IPS DF 19.7 (cell line): ENCODE results near the gene TLE1.
"Not testable (repeated sequence)": the region's sequence is repeated elsewhere in the genome, so short reads cannot be mapped to it uniquely, and the experiment has no call there.

Source experiments
- DNase-seq: peaks from one replicate; pipeline ENCODE4 v3.0.0-alpha.2; 2013; ENCODE audit warnings: low read depth, low spot score

Gene TLE1

GRCh38 chr9:81622471-81623255, 66.7 kb downstream of the TLE1 start:
- no peak for DNase-seq

GRCh38 chr9:81621785-81622259, 67.5 kb downstream of the TLE1 start:
- no peak for DNase-seq

- DNase-seq = no peak
Measured at GRCh38 chr9:81621118-81621517, 68.2 kb downstream of the TLE1 start.

- DNase-seq = no peak
Measured at GRCh38 chr9:81620002-81620390, 69.4 kb downstream of the TLE1 start.

DNA sequence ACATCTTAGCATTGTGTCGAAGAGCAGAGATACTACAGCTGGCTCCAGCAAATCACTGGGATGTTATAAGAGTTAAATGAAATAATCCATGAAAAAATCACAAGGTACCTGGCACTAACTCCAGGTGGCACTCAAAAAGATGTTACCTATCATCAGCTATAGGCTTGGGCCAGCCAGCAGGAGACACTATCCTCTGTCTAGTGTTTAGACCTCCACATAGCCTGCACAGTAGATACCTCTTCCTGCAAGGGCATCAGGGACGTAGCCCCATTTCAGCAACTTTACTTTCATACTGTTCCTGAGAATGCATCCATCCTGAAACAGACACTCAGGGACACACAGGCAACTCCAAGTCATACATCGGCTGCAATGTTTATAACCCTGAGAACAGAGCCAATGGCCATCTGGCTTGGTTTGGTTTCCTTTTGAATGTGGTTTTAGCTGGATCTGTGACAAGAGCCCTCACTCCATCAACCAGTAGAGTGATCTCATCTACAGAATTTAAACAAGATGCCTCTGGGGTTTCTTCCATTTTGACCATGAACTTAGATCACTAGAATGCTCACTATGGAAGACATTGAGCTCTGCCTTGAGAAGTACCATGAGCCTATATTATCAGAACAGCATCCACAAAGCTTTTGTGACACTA, 69.9 kb downstream of the TLE1 start:
- DNase-seq = no peak

- no peak for DNase-seq
Measured at GRCh38 chr9:81618923-81619322, 70.4 kb downstream of the TLE1 start.

DNA sequence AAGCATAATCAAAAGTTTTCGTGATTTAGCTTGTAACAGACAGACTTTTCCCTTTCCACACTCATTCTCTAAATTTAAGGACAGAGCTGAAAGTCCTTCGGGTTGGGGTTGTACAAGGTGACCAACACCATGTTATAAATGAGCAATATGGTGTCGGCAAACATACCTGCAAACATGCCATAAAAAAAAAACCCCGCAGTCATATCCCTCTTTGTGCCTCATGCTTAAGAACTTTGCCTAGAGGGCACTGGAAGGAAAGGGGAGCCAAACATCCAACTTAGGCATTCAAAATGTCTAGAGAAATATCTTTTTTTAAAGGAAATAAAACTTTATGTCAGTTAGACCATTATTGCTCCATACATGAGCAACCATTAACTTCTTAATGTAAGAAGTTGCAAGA, 73.2 kb downstream of the TLE1 start:
- no peak for DNase-seq

DNA sequence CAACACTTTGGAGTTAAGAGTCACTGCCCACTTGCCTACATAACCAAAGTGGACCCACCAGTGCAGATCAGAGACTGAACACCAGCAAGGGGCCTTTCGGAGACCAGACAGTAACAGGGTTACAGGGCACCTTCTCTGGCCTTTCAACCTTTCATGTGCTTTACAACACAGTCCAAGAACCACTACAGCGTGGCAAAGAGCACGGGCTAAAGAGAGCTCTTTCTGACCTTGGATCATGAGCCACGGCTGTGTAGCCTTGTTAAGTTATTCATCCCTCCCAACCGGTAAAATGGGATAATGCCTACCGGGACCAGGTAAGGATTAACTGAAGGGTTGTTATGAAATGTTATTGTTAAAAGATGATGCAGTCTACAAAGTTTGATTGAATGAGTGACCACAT, 75.0 kb downstream of the TLE1 start:
- no peak for DNase-seq

GRCh38 chr9:81613002-81613812, 76.1 kb downstream of the TLE1 start:
- no peak for DNase-seq

DNA sequence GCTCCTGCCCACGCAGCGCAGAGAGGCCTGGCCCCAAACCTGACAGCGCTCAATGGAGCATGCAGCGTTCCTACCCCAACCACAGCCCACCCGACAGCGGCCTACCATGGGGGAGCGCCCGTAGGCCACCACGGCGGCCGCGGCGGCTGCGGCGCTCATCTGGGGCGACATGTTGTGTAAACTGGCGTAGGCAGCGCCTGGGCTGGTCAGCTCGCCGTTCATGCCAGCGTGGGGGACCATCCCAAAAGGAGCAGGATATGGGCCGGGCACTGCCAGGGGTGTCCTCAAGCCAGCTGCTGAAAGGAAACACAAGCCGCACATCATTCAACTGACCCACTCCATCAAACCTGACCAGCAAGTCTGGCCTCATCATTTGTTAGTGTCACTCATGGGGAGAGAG, 77.7 kb downstream of the TLE1 start:
- DNase-seq = no peak

DNA sequence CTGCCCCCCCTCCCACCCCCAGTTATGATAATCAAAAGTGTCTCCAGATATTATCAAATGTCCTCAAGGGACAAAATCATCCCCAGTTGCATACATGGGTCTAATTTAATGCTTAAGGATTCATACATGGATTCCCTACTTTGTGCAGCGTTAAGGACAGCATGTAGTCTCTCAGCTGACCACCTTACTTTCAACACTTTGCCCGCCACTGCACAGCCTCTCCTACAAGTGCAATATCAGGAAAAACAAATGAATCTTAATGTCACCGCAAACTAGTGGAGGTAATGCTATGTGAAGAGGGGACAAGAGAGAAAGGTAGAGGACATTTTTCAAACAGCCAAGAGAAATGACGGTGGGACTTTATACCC, 78.6 kb downstream of the TLE1 start:
- no peak for DNase-seq

DNA sequence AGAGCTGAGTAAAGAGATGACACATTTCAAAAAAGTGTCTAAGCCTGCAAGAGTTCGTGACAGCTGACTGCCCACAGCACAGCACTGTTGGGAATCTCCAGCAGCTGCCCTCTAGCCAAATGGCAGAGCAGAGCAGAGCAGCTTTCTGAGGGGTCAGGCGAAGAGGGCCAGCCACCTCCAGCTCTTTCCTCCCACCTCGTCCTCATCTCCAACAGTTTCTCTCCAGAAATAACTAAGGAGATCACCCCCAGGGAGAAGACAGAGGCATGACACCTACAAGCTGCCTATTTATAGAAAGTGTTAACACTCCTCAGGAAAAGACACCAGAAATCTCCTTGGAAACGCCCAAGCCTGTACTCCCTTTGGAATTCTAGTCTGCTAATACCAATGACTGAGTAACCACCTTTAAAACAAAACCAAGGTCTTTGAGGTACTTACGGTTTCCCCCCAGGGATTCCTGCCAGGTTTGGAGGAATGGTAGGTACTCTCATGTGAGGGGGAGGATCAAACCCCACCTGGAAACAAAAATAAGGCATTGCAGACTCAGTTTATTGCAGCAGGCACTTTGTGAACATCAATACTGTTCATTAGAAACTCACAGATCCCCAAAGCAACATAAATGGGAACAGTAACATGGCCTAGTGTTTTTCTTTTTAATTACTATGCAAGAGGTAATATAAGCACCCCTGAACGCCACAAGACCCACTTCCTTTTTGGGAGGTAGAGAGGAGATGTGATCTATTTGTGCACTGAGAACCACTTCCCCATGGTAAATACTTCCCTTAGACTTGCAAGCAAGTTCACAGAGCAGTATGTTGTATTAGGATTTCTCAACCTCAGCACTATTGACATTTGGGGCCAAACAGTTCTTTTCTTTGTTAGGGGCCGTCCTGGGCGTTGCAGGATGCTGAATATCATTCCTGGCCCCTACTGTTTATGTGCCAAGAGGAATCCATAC, 79.3 kb downstream of the TLE1 start:
- no peak for DNase-seq

DNA sequence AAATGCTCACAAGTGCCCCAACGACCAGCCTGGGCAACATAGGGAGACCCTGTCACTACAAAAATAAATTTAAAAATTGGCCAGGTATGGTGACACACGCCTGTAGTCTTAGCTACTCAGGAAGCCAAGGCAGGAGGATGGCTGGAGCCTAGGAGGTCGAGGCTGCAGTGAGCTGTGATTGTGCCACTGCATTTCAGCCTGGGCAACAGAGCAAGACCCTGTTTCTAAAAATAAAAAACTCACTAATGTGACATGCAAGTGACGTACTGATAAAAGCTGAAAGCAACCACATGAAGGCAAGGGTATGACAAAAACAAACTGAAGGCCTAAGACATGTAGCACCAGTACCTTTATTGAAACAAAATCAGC, 81.1 kb downstream of the TLE1 start:
- no peak for DNase-seq

GRCh38 chr9:81607593-81608288, 81.6 kb downstream of the TLE1 start:
- DNase-seq = no peak

DNA sequence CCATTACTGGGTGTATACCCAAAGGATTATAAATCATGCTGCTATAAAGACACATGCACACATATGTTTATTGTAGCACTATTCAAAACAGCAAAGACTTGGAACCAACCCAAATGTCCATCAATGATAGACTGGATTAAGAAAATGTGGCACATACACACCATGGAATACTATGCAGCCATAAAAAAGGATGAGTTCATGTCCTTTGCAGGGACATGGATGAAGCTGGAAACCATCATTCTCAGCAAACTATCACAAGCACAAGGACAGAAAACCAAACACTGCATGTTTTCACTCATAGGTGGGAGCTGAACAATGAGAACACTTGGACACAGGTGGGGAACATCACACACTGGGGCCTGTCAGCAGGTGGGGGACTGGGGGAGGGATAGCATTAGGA, 83.1 kb downstream of the TLE1 start:
- DNase-seq = not testable (repeated sequence)

GRCh38 chr9:81605170-81605670, 84.1 kb downstream of the TLE1 start:
- no peak for DNase-seq

DNA sequence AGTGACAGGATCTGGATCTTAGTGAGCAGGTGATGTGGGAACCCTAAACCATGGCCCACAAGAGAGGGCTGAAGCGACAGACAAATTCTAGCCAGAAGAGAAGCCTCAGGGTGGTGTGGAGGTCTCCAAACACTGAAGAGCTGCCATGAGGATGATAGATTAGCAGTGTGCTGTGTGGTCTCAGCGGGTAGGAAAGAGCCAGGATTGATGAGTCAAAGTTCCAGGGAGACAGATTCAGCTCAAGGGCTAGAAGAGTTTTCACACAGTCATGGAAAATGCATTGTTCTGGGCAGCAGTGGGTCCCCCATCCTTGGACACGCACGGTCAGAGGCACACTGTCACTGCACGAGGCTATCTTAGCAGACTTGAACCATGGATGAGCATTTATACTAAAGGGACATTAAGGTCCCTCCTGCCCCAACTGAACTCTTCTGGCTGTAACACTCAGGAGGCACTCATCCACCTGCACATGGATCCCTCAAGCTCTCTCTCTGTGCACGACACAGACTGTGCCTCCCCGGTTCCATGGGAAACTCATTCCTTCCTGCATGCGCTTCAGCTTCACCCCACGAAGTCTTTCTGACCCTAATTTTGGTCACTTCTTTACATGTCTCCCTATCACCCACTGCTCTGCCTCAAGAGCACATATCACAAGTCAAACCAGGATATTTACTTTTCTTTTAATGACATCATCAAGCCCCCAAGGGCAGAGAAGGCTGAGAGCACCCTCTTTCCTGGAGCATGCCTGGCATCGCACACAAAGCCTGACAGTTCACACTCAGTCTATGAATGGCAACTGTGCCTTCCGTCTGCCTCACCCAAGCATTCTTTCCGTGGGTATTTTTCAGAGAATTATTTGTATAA, 84.8 kb downstream of the TLE1 start:
- no peak for DNase-seq

DNA sequence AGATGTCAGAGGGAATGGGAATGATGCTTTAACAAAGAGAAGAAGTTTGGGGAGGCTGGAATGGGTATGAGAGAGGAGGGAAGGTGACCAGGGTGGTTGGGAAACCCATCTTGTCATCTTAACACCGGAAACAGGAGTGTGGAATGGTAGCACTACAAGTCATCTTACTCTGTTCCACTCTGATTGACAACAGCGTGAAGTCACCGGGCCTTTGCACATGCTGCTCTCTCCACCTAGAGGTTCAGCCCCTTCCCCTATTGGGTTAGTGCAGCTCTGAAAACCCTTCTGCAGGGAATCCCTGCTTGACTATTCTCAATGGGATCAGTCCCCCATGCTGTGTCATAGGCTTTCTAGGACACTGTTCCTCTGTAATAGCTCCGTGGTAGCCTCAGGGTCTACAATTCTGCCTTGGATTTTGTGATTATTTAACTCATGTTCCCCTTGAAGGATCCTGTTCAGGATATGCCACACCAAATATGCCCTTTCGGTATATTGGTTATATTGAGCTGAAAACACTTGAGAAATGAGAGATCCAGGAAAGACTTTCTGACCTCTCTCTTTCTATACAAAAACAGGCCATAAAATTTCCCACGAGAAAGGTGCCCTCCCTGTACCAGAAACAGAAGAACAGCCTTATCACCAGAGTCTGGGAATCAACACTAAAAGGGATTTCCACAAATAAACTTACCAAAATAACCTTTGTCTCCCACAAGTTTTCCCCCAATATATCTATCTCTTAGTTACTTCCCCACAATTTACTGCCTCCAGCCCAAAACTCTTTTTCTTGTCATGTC, 86.3 kb downstream of the TLE1 start:
- no peak for DNase-seq
